Peyer's patch (tissue), 4 donors: ENCODE data around the gene MRPL14. TPM values are rescaled to one million over a fixed set of nuclear protein-coding genes. Genes with fewer than 3 reads are reported as not detected.

Source experiments
- DNase-seq, 3 donors: peaks; one replicate each; pipeline ENCODE4 v3.0.0-alpha.2; 2017 to 2019
- H3K27ac ChIP-seq, 4 donors: fragments of 200-600 bp; sonication (generic); one replicate each; pipeline ENCODE4 v1.5.1; 2016 to 2019
- H3K27me3 ChIP-seq, 2 donors: fragments of 200-600 bp; sonication (generic); one replicate each; pipeline ENCODE4 v1.5.1; 2019
- H3K36me3 ChIP-seq, 3 donors: fragments of 200-600 bp; sonication (generic); one replicate each; pipeline ENCODE4 v1.5.1; 2016 to 2019
- H3K4me1 ChIP-seq, 4 donors: fragments of 200-600 bp; sonication (generic); one replicate each; pipeline ENCODE4 v1.5.1; 2016 to 2019
- H3K4me3 ChIP-seq, 4 donors: fragments of 200-600 bp; sonication (generic); 1 replicate in 3 of 4; 2 replicates in 1 of 4; pipeline ENCODE4 v1.5.1; 2016 to 2019; ENCODE audit warnings: mild to moderate bottlenecking in 1 of 4
- H3K9me3 ChIP-seq, 4 donors: fragments of 200-600 bp; sonication (generic); one replicate each; pipeline ENCODE4 v1.5.1; 2016 to 2019; ENCODE audit warnings: mild to moderate bottlenecking in 1 of 4
- CTCF ChIP-seq, 6 experiments: fragments of 450-650 bp in 4 of 6; fragments of 200-600 bp in 2 of 6; sonication (generic) in 1 of 6; IDR thresholded peaks; one replicate each; pipeline ENCODE4 v1.5.1; 2017 to 2019; ENCODE audit warnings: antibody characterized with exemption in 6 of 6, mild to moderate bottlenecking in 3 of 6, moderate library complexity in 1 of 6
- POLR2A ChIP-seq, 2 donors: fragments of 450-650 bp; IDR thresholded peaks; one replicate each; pipeline ENCODE4 v1.5.1; 2017; ENCODE audit warnings: antibody characterized with exemption in 2 of 2, mild to moderate bottlenecking in 2 of 2, moderate library complexity in 2 of 2
- total RNA-seq, 4 donors: library from RNA; depleted of rRNA; stranded (reverse); fragments of >200 nt; gene quantifications; one replicate each; pipeline ENCODE4 v1.1.0, GENCODE V29; 2016

The MRPL14 gene
- total RNA-seq, 4 donors from 2014 or later: 35.5 to 51.1 (median 42.6) TPM

DNA sequence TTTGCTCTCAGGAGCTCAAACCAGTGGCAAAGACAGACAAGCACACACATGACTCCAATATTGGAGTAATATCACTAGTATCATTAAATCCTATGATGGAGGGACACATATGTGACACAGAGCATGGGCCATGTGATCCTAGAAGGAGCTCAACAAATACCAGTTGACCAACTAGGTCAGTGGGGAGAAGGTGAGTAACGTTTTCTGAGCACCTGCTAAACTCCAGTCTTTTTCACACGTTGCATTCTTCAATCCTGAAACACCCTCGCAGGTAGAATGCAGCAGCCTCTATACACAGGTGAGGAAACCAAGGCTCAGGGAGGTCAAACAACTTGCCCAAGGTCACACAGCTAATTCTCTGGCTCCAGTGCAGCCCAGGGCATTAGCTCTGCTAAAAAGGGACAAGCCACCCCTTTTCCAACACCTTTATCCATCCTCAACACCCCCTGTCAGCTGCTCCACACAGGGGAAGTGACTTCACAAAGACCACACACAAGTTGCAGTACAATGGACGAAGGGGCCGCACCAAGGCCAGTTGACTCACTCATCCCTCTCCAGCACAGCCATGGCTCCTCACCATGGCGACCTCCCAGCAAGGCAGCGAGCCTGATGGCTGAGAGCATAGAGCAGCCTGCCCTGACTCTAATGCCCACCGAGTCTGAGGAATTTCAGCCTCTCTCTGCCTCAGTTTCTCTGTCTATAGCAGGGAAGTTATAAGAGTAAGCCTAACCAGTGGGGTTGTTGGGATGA is 35.8 kb upstream of the MRPL14 start:
- H3K9me3 ChIP-seq: no peaks in the 10 kb centered on the region
- H3K27ac ChIP-seq: no peak overlapping the region

DNA sequence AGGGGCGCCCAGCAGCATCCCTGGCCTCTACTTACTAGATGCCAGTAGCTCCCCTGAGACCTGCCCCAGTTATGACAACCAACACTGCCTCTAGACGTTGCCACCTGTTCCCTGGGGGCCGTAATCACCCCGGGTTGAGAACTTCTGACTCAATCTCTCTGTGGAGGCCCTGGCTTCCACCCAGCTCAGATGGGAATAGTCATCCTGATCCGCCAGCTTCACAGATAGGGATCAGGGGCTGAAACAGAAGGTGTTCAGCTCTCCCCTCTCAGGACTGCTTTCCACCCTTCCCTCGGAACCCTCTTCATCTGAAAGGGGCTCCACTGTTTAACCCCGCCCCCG is 34.7 kb upstream of the MRPL14 start:
- no peak for DNase-seq
- H3K4me1 ChIP-seq: no peaks in the 10 kb centered on the region
- no peaks in the 10 kb centered on the region for H3K9me3 ChIP-seq
- no peaks in the 10 kb centered on the region for H3K36me3 ChIP-seq
- H3K27ac ChIP-seq: no peak overlapping the region
- H3K4me3 ChIP-seq: no peak overlapping the region
- TF ChIP-seq POLR2A (IDR thresholded peaks at IDR 0.05): no peak
- no peak for TF ChIP-seq CTCF (IDR thresholded peaks at IDR 0.05)
- no peaks in the 10 kb centered on the region for H3K27me3 ChIP-seq

More for the DNA sequence above, 35.8 kb upstream of the MRPL14 start:
- H3K4me3 ChIP-seq: no peak overlapping the region
- H3K4me1 ChIP-seq: no peaks in the 10 kb centered on the region
- DNase-seq: no peak
- H3K36me3 ChIP-seq: no peaks in the 10 kb centered on the region
- no peaks in the 10 kb centered on the region for H3K27me3 ChIP-seq
- TF ChIP-seq POLR2A (IDR thresholded peaks at IDR 0.05) (no peak), CTCF (IDR thresholded peaks at IDR 0.05) (no peak)

DNA sequence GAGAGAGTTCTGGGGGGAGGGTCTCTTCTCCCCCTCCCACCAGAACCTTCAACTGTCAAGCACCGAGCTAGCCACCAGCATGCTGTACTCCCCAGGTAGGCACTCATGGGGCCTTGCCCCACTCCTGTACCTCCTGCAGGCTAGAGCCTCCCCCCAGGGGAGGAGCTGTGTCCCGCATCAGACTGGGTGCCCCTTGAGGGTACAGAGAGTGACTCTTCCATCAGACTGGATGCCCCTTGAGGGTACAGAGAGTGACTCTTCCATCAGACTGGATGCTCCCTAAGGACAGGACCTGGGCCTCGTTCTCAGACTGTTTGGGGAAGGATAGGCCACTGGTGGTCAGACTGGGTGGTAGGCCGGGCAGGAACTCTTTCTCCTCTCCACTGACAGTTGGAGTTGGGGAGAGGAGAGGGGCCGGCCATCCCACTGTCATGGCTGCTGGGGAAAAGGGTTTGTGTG is 31.5 kb upstream of the MRPL14 start, which contains the start of gene CAPN11:
CAPN11 (plus strand) TSS at position 51 of the 459 bp plus-strand sequence; CDS start at position 80, 29 bp downstream.
- no peak for DNase-seq

DNA sequence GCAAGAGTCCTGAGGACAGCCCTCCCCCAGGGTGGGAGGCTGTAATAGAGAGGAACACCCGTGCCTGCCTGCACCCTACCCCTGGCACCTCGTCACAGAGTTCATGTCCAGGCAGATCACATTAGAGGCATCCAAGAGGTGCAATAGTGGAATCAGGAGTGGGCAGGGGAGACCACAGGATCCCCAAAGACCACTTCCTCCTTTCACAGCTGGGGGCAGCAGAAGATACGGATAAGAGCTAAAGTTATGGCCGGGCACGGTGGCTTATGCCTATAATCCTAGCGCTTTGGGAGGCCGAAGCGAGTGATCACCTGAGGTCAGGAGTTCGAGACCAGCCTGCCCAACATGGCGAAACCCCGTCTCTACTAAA is 29.9 kb upstream of the MRPL14 start:
- no peak for TF ChIP-seq POLR2A (IDR thresholded peaks at IDR 0.05)
- DNase-seq: no peak
- H3K4me3 ChIP-seq: no peak overlapping the region
- no peaks in the 10 kb centered on the region for H3K4me1 ChIP-seq
- H3K9me3 ChIP-seq: no peaks in the 10 kb centered on the region
- H3K27ac ChIP-seq: no peak overlapping the region
- peaks cover 0 to 10% (median 0%) of the 10 kb centered on the region in 3 donors for H3K36me3 ChIP-seq
- no peaks in the 10 kb centered on the region for H3K27me3 ChIP-seq

More for the DNA sequence above, 31.5 kb upstream of the MRPL14 start, which contains the start of gene CAPN11:
- Histone ChIP-seq H3K4me1 (no peaks in the 10 kb centered on the region), H3K4me3 (no peak within 1 kb of the TSS), H3K27ac (no peak within 1 kb of the TSS), H3K9me3 (no peaks in the 10 kb centered on the region), H3K36me3 (peaks cover 0 to 5% (median 0%) of the 10 kb centered on the region in 3 donors), H3K27me3 (no peaks in the 10 kb centered on the region)
- no peak for TF ChIP-seq CTCF (IDR thresholded peaks at IDR 0.05)
- no peak for TF ChIP-seq POLR2A (IDR thresholded peaks at IDR 0.05)

GRCh38 chr6:44156494-44157151 is 29.4 kb upstream of the MRPL14 start:
- Histone ChIP-seq H3K4me1 (peaks cover 0 to 2% (median 0%) of the 10 kb centered on the region in 4 donors), H3K9me3 (no peaks in the 10 kb centered on the region), H3K27ac (no peak overlapping the region), H3K4me3 (no peak overlapping the region), H3K36me3 (peaks cover 0 to 10% (median 0%) of the 10 kb centered on the region in 3 donors), H3K27me3 (no peaks in the 10 kb centered on the region)
- TF ChIP-seq CTCF (IDR thresholded peaks at IDR 0.05) (no peak), POLR2A (IDR thresholded peaks at IDR 0.05) (no peak)
- no peak for DNase-seq

- Histone ChIP-seq H3K4me3 (no peak overlapping the region), H3K9me3 (no peaks in the 10 kb centered on the region), H3K4me1 (peaks cover 0 to 4% (median 0%) of the 10 kb centered on the region in 4 donors), H3K27ac (no peak overlapping the region), H3K36me3 (peaks cover 0 to 21% (median 0%) of the 10 kb centered on the region in 3 donors), H3K27me3 (no peaks in the 10 kb centered on the region)
- DNase-seq: no peak
- TF ChIP-seq POLR2A (IDR thresholded peaks at IDR 0.05) (no peak), CTCF (IDR thresholded peaks at IDR 0.05) (no peak)
Measured at GRCh38 chr6:44154067-44154466, 26.8 kb upstream of the MRPL14 start.
